Measurements from ENCODE around the gene FXYD2.

The FXYD2 gene

GRCh38 chr11:117834838-117835443 is 10.4 kb upstream of the FXYD2 start:
- no peak for DNase-seq

- DNase-seq: no peak
These were observed 9.7 kb upstream of the FXYD2 start for GRCh38 chr11:117834068-117834810.

GRCh38 chr11:117833401-117833891 is 8.9 kb upstream of the FXYD2 start:
- peak; percentile 77 for DNase-seq

- DNase-seq: no peak
These were observed 8.0 kb upstream of the FXYD2 start for GRCh38 chr11:117832511-117832910.

GRCh38 chr11:117831661-117832415 is 7.3 kb upstream of the FXYD2 start:
- DNase-seq: no peak

- no peak for DNase-seq
These were observed 6.3 kb upstream of the FXYD2 start for GRCh38 chr11:117830674-117831351.

GRCh38 chr11:117830072-117830471 is 5.5 kb upstream of the FXYD2 start:
- no peak for DNase-seq

- no peak for DNase-seq
These were observed 4.8 kb upstream of the FXYD2 start for GRCh38 chr11:117829369-117829725.

GRCh38 chr11:117828611-117829368 is 4.2 kb upstream of the FXYD2 start:
- DNase-seq: no peak

GRCh38 chr11:117827521-117828511 is 3.3 kb upstream of the FXYD2 start:
- DNase-seq: no peak

- no peak for DNase-seq
These were observed 2.3 kb upstream of the FXYD2 start for GRCh38 chr11:117826832-117827231.

- DNase-seq: no peak
These were observed 1.6 kb upstream of the FXYD2 start for GRCh38 chr11:117826190-117826570.

GRCh38 chr11:117825538-117826189 is 1.1 kb upstream of the FXYD2 start:
- DNase-seq: no peak

GRCh38 chr11:117823946-117824420 is 561 bp downstream of the FXYD2 start:
- no peak for DNase-seq

GRCh38 chr11:117823294-117823945 is 1.1 kb downstream of the FXYD2 start:
- DNase-seq: no peak

GRCh38 chr11:117822074-117823033 is 2.2 kb downstream of the FXYD2 start:
- peak; percentile 31 for DNase-seq

GRCh38 chr11:117821431-117821830 is 3.1 kb downstream of the FXYD2 start:
- no peak for DNase-seq

- DNase-seq: no peak
These were observed 4.0 kb downstream of the FXYD2 start for GRCh38 chr11:117820516-117820915.

- no peak for DNase-seq
These were observed 4.5 kb downstream of the FXYD2 start for GRCh38 chr11:117820071-117820470.

Measured in NCI-H1092 (cell line).